ENCODE results near the gene CPEB2.

Gene CPEB2

GRCh38 chr4:15011166-15011565 is 8.9 kb downstream of the CPEB2 start:
- DNase-seq, result no peak

GRCh38 chr4:15012017-15012788 is 9.9 kb downstream of the CPEB2 start:
- no peak for DNase-seq

- DNase-seq, result no peak
These were observed 11.3 kb downstream of the CPEB2 start for GRCh38 chr4:15013585-15013984.

GRCh38 chr4:15015170-15015569 is 12.9 kb downstream of the CPEB2 start:
- no peak for DNase-seq

GRCh38 chr4:15018361-15018760 is 16.1 kb downstream of the CPEB2 start:
- DNase-seq, result no peak

- peak; percentile 33 for DNase-seq
These were observed 18.4 kb downstream of the CPEB2 start for GRCh38 chr4:15020502-15021286.

GRCh38 chr4:15021311-15021710 is 19.0 kb downstream of the CPEB2 start:
- no peak for DNase-seq

- no peak for DNase-seq
These were observed 19.7 kb downstream of the CPEB2 start for GRCh38 chr4:15021946-15022345.

- DNase-seq, result no peak
These were observed 22.1 kb downstream of the CPEB2 start for GRCh38 chr4:15024386-15024785.

- no peak for DNase-seq
These were observed 23.4 kb downstream of the CPEB2 start for GRCh38 chr4:15025693-15026092.

- no peak for DNase-seq
These were observed 25.7 kb downstream of the CPEB2 start for GRCh38 chr4:15027921-15028435.

- no peak for DNase-seq
These were observed 28.9 kb downstream of the CPEB2 start for GRCh38 chr4:15031197-15031596.

GRCh38 chr4:15031993-15032675 is 29.9 kb downstream of the CPEB2 start:
- no peak for DNase-seq

- DNase-seq, result no peak
These were observed 31.9 kb downstream of the CPEB2 start for GRCh38 chr4:15034071-15034764.

GRCh38 chr4:15035159-15035558 is 32.9 kb downstream of the CPEB2 start:
- DNase-seq, result no peak

GRCh38 chr4:15037923-15038541 is 35.8 kb downstream of the CPEB2 start:
- no peak for DNase-seq

- no peak for DNase-seq
These were observed 38.7 kb downstream of the CPEB2 start for GRCh38 chr4:15040916-15041463.

- DNase-seq, result no peak
These were observed 40.4 kb downstream of the CPEB2 start for GRCh38 chr4:15042529-15043167.

- no peak for DNase-seq
These were observed 40.9 kb downstream of the CPEB2 start for GRCh38 chr4:15043226-15043625.

- DNase-seq, result no peak
These were observed 41.6 kb downstream of the CPEB2 start for GRCh38 chr4:15043922-15044321.

- DNase-seq, result no peak
These were observed 52.3 kb downstream of the CPEB2 start for GRCh38 chr4:15054541-15054940.

- DNase-seq, result no peak
These were observed 57.9 kb downstream of the CPEB2 start for GRCh38 chr4:15060213-15060612.

Measured in RPMI8226 (cell line).